GM18507 (cell line): Measurements from ENCODE around the gene C2orf92.

ENCODE experiments used
- DNase-seq: peaks from one replicate; pipeline ENCODE4 v3.0.0; 2011; ENCODE audit warnings: low read depth; ENCODE audit not compliant: insufficient read length; ENCODE audit errors: extremely low spot score
- FAIRE-seq: peaks from 2 replicates; lab custom pipeline; 2011; peaks lifted over from hg19 to GRCh38; lab: Jason Lieb, UNC

The C2orf92 gene

GRCh38 chr2:97738179-97739019, 68.9 kb downstream of the C2orf92 start:
- no peak for DNase-seq
- no peak for FAIRE-seq

GRCh38 chr2:97739020-97739892, 69.7 kb downstream of the C2orf92 start:
- FAIRE-seq (no peak), DNase-seq (no peak)

DNA sequence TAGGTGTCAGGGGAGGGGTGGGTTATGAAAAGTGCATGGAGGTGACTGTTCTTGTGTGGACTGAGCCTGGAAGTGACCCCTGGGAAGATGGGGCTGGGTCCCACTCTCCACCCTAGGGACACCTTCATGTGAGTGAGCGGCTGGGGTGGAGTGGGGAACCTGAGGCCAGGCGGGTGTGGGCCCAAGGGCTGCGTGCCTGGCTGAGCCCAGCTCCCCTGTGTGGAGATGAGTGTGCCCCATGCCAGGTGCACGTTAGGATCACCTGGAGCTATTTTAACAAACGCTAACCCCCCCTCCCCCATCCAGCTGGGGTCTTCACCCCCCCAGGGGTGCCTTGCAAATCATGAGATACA, 70.4 kb downstream of the C2orf92 start:
- no peak for FAIRE-seq
- DNase-seq = no peak

DNA sequence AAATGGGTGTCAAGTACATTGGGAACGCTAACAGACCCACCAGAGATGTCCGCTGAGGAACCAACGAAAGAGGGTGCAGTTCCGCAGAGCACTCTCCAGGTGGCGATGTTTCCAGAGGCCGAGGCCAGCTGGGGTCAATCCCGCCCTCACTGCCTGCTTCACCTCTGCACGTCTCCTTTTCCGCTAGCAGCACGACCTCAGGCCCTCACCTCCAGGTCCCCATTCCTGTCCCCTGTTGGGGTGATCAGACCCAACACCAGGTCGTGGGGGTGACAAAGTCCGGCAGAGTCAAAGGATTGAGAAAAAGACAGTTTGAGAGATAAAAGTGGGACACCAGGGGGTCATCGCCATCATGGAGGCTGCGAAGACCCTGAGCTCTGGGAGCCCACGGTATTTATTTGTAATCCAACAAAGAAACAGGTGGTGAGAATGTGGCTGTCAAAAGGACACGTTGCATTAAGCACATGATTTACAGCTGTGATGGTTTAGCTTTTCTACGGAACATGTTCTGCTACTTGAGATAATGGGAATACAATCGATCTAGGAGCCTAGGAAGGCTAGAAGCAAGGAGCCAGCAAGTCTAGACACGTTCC, 71.2 kb downstream of the C2orf92 start:
- FAIRE-seq = peak; percentile 81
- peak; percentile 72 for DNase-seq

DNA sequence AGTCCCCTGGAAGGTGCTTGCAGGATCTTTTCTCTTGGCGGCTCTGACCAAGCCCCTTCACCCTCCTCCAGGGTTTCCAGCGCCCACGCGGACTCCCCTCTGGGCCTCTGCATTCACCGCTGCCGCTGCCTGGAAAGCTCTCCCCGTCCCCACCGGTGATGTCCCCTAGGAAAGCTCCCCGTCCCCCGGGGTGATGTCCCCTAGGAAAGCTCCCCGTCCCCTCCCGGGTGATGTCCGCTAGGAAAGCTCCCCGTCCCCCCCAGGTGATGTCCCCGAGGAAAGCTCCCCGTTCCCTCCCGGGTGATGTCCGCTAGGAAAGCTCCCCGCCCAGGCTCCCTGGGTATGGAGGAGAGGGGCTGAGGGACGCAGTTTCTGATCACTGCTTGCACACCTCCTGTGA, 71.7 kb downstream of the C2orf92 start:
- FAIRE-seq (no peak), DNase-seq (no peak)

DNA sequence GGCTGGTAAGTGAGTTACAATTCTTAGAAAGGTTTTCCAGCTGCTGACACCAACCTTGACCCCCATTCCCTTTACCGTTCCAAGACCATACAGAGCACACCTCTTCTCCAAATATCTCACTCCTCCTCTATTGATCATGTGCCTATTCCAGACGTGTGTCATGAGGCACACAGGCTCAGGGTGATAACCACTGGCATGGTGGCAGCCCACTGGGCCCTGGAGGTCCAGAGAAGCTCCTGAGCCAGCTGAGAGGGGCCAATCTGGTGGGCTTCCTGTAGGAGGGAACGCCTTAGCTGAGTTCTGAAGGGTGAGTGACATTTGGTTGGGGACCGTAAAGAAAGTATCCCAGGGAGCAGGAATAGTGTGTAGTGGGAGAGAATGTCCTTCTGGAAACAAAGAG, 72.2 kb downstream of the C2orf92 start:
- no peak for FAIRE-seq

GRCh38 chr2:97742381-97742847, 72.9 kb downstream of the C2orf92 start:
- no peak for DNase-seq
- FAIRE-seq = no peak

More for the DNA sequence above, 72.2 kb downstream of the C2orf92 start:
- no peak for DNase-seq

DNA sequence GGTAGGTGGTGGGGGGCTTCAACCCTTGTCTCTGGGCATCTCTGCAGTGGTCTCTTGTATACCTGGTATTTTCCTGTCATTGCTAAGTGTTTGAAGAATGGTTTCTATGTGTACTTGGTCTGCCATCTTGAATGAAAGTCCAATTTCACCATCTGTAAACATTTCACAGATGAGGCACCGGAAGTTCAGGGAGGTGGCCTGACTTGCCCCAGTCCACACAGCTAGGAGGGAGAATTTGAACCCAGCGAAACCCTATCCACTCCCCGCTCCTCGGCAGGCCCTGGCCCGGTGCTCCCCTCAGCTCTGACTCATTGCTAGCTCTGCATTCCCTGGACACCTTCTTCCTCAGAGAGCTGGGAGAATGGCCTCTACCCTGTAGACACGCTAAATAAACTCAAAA, 74.4 kb downstream of the C2orf92 start:
- DNase-seq = no peak
- no peak for FAIRE-seq

DNA sequence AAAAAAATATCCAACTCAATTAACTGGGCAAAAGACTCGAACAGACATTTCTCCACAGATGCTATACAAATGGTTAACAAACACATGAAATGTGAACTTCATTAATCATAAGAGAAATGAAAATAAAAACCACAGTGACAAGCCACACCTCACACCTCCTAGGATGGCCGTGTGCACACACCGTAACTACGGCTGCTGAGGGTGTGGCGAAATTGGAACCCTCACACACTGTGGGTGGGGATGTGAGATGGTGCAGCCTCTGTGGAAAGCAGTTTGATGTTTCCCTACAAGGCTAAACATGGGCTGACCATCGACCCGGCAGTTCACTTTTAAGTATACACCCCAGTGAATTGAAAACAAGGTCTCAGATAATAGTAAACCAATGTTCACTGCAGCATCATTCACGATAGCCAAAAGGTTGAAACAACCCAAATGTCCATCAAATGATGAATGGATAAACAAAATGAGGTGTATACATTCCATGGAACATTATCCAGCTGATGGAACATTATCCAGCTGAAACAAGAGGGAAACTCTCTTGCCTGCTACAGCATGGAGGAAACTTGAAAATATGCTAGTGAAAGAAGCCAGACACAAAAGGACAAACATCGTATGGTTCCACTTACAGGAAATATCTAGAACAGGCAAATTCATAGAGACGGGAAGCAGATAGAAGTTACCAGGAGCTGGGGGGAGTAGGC, 76.1 kb downstream of the C2orf92 start:
- FAIRE-seq (peak; percentile 94), DNase-seq (peak; percentile 28)

GRCh38 chr2:97747285-97747684, 77.8 kb downstream of the C2orf92 start:
- no peak for DNase-seq
- no peak for FAIRE-seq

- DNase-seq (no peak), FAIRE-seq (no peak)
Measured at GRCh38 chr2:97747716-97748115, 78.2 kb downstream of the C2orf92 start.

DNA sequence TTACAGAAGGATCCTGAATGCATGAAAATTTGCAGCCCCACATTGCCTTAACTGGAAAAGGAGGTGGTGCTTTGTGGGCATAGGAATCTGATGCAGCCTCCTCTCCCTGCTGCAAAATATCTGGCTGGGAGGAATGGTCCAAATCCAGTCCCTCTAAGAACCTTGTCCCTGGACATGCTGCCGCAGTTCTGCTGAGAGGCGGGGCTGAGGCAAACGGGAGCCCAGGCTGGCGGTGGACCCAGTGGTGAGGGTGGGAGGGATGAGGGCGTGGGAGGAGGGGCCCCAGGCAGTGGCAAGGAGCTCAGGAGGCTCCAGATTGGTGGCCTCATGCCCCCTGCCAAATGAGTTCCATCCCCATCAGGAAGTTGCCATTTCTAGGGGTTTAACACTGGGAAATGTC, 80.1 kb downstream of the C2orf92 start:
- FAIRE-seq (no peak), DNase-seq (no peak)

- no peak for DNase-seq
- no peak for FAIRE-seq
Measured at GRCh38 chr2:97750017-97750416, 80.5 kb downstream of the C2orf92 start.

GRCh38 chr2:97751752-97752151, 82.2 kb downstream of the C2orf92 start:
- DNase-seq (no peak), FAIRE-seq (no peak)
